Vagina (tissue), 2 donors: ENCODE data around the gene CACTIN.

Experiments
- POLR2A ChIP-seq, 2 donors: fragments of 450-650 bp; IDR thresholded peaks; one replicate each; pipeline ENCODE4 v1.6.1; 2017; ENCODE audit warnings: antibody characterized with exemption in 2 of 2, mild to moderate bottlenecking in 2 of 2, moderate library complexity in 2 of 2
- POLR2AphosphoS5 ChIP-seq, 2 donors: sonication (generic); formaldehyde crosslinking; IDR thresholded peaks; one replicate each; pipeline ENCODE4 v1.9.0; 2017; ENCODE audit warnings: antibody characterized with exemption in 2 of 2, mild to moderate bottlenecking in 2 of 2, low read depth in 1 of 2; ENCODE audit not compliant: insufficient read depth in 1 of 2
- TF ChIP-seq, protein P1 (sequence below), 3 experiments: fragments of 450-650 bp in 2 of 3; fragments of 200-600 bp in 1 of 3; sonication (generic) in 1 of 3; IDR thresholded peaks; one replicate each; pipeline ENCODE4 v1.5.1; 2017 to 2019; ENCODE audit warnings: antibody characterized with exemption in 3 of 3, mild to moderate bottlenecking in 2 of 3, moderate library complexity in 2 of 3

DNA sequence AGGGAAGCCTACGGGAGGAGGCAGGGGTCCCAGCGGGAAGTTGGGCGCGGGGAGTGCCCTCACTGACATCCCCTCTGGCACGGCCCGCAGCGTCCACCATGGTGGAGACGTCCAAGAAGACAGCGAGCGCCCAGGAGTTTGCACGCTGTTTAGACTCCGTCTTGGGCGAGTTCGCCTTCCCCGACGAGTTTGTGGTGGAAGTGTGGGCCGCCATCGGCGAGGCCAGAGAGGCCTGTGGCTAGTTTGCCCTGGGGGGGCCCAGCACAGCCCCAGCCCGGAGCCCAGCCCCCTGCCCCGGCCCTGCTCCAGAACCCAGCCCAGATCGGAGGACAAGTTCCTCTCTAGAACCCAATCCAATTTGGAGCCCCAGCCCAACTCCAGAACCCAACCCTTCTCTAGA, 36.6 kb downstream of the CACTIN start:
- TF ChIP-seq, protein P1, sequence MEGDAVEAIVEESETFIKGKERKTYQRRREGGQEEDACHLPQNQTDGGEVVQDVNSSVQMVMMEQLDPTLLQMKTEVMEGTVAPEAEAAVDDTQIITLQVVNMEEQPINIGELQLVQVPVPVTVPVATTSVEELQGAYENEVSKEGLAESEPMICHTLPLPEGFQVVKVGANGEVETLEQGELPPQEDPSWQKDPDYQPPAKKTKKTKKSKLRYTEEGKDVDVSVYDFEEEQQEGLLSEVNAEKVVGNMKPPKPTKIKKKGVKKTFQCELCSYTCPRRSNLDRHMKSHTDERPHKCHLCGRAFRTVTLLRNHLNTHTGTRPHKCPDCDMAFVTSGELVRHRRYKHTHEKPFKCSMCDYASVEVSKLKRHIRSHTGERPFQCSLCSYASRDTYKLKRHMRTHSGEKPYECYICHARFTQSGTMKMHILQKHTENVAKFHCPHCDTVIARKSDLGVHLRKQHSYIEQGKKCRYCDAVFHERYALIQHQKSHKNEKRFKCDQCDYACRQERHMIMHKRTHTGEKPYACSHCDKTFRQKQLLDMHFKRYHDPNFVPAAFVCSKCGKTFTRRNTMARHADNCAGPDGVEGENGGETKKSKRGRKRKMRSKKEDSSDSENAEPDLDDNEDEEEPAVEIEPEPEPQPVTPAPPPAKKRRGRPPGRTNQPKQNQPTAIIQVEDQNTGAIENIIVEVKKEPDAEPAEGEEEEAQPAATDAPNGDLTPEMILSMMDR (IDR thresholded peaks at IDR 0.05): no peak
- no peak for TF ChIP-seq POLR2A (IDR thresholded peaks at IDR 0.05)
- TF ChIP-seq POLR2AphosphoS5 (IDR thresholded peaks at IDR 0.05; ENCODE audit: insufficient read depth in 1 of 2, low read depth in 1 of 2): no peak
